Stimulated activated CD4-positive, alpha-beta T cell treated with anti-CD3 and anti-CD28 coated beads, Interleukin-4, amount 100 ng/mL, for 48 hours (primary cell): ENCODE data around the gene TBL3.

Source experiments
- DNase-seq, 2 donors: peaks; one replicate each; pipeline ENCODE4 v3.0.0-alpha.2; 2020; ENCODE audit warnings: low read depth in 2 of 2

TBL3 gene

DNA sequence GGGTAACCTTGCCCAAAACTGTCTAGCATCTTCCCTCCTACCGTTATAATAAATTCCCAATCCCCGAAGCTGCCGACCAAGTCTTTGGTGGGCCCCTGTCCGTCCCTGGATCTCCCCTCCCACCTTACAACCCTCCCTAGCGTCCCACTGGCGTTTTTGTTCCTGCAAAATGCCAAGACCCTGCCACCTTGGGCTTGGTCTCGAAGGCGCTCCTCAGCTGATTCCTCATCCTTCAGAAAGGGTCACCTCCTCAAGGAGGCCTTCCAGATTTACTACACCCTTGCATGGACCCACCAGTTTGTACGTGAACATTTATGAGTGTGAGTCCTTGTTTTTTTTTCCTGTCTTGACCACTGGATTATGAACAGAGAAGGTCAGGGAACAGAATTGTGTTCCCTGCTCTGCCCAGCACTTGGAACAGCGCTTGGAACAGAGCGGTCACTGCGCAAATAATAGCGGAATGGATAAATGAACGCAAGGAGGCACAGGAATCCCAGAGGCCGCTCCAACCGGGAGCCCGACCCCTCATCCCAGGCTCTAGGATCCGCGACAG is 11.2 kb downstream of the TBL3 start:
- no peak for DNase-seq

DNA sequence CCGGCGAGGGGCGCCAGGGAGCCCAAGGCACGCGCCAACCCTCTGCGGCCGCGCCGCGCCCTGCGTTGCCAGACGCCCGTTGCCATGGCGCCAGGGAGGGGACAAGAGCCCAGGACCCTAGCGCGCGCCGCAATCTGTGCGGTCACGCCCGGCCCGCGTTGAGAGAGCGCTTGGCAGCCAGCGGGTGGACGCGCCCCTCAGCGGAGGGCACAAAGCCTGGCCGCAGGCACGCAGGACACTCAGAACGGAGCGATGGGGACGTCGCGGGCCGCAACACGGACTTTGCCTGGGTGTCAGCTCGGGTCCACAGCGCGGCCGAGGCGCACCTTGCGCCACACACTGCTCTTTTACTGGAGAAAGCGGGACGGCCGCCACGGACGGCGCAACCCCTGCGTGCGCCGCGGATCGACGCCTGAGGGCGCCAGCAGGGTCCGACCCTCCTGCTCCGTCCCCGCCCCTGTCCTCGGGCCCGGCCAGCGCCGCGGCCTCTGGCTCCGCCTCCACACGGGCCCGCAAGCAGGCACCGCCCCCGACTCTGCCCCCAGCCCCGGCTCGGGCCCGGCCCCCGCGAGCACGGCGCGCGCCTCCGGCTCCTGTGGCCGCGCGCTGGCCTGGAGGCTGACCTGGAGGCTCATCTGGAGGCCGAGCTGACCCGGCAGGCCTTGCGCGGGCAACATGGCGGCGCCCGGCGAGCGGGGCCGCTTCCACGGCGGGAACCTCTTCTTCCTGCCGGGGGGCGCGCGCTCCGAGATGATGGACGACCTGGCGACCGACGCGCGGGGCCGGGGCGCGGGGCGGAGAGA is 11.9 kb downstream of the TBL3 start, which contains the start of gene GFER:
TSS of gene GFER (plus strand) at position 650 of the 803 bp plus-strand sequence. CDS start at position 676, 26 bp downstream.
- peak in 1 of 2 donors; percentile 80 for DNase-seq

DNA sequence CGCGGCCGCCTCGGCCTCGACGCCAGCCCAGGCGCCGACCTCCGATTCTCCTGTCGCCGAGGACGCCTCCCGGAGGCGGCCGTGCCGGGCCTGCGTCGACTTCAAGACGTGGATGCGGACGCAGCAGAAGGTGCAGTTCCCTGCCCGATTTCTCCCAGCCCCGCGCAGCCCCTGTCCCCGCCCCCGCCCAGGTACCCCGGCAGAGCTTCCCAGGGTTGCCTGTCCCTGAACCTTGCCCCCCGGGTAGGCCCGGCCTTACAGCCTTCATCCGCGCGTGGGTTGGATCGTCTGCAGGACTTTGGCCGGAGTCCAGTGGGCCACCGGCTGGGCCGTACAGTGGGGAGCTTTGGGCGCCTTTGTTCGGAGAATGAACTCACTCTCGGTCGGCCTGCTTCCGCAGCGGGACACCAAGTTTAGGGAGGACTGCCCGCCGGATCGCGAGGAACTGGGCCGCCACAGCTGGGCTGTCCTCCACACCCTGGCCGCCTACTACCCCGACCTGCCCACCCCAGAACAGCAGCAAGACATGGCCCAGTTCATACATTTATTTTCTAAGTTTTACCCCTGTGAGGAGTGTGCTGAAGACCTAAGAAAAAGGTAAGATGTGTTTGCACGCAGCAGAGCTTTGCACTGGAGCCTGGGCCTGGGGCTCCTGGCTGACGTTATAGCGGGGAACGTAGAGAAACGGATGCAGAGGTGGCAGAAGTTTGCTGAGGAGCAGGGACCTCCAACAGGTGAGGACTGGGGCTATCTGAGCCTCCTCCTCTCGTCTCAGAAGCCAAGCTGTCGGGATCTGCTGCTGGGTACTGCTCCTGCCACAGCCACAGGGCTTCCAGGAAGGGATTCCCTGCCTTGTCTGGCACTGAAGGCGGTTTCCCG is 12.7 kb downstream of the TBL3 start:
- DNase-seq = no peak

DNA sequence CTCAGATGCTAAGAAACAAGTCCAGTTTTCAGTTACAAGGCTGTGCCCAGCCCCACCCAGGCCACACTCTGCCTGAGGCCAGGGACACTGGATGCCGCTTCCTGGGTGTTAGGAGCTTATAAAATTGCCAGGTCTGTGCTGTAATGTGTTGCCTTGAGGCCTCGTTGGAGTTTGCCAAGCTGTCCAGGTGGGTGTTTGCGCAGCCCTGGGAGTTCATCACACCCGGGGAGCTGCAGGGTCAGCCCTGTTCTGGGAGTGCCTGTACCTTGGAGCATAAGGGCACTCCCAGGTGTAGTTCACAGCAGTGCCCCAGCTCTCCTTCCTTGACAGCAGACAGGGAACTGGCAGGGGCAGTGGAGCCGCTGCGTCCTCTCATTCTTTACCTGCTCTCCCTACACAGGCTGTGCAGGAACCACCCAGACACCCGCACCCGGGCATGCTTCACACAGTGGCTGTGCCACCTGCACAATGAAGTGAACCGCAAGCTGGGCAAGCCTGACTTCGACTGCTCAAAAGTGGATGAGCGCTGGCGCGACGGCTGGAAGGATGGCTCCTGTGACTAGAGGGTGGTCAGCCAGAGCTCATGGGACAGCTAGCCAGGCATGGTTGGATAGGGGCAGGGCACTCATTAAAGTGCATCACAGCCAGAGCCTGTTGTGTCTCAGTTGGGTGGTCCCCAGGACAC is 13.8 kb downstream of the TBL3 start:
- DNase-seq = no peak

DNA sequence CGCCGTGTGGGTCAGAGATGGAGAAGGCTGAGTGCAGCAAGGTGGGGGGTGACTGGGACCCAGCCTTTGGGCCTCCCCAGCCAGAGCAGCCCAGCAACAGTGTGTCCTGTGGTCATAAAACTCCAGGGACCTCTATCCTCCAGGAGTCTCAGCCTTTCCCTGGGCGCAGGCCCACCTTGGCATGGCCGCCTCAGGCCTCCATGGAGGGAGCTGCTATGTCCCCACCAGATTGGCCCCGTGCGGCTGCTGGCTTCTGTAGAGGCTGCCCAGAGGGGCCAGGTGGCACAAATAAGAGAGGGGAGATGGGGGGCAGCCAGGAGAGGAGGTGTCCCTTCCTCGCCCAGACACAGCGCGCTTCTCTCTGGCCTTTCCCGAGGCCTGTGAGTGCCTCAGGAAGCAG is 15.3 kb downstream of the TBL3 start:
- no peak for DNase-seq

DNA sequence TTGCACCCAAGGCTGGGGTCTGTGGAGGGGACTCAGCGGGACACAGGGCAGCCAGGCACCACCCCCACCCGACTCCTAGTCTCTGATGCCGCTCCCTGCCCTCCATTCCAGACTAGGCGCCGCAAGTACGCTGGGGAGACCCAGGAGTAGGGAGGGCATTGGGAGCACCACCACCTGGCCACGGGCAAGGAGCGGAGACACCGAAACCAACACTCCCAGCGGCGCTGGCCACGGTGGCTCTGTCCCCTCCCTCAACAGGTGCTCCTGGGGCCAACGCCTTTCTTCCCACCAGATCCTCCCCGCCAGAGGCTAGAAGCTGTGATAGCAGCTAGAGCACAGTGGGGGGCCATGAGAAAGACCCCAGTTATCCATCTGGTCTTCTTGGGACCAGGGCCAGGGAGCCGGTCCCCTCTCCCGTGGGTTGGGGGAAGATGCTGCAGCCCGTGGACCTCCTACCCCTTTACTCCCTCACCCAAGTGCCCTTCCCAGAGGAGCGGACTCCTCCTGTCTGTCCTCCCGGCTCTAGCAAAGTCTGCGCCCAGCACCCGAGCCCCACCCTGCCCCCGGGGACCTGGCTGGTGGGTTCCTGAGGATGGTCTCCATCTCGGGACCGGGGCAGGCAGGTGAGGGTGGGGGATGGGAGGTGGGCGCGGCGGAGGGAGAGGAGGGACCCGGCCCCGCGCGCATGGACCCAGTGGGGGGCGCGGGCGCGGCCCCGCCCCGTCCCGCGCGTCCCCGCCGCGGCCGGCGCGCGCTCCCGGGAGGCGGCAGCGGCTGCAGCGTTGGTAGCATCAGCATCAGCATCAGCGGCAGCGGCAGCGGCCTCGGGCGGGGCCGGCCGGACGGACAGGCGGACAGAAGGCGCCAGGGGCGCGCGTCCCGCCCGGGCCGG is 17.6 kb downstream of the TBL3 start, which contains the start of gene SYNGR3:
TSS of gene SYNGR3 (plus strand) at position 762 of the 892 bp plus-strand sequence. CDS start 133 bp downstream, outside the sequence.
- DNase-seq = no peak

DNA sequence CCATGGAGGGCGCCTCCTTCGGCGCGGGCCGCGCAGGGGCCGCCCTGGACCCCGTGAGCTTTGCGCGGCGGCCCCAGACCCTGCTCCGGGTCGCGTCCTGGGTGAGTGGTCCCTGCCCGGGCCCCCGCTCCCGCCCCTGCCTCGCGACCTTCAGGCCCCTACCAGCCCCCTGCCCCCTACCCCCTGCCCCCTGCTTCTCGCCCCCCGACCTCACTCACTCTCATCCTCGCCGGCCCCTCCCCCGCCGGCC is 18.2 kb downstream of the TBL3 start:
- no peak for DNase-seq

DNA sequence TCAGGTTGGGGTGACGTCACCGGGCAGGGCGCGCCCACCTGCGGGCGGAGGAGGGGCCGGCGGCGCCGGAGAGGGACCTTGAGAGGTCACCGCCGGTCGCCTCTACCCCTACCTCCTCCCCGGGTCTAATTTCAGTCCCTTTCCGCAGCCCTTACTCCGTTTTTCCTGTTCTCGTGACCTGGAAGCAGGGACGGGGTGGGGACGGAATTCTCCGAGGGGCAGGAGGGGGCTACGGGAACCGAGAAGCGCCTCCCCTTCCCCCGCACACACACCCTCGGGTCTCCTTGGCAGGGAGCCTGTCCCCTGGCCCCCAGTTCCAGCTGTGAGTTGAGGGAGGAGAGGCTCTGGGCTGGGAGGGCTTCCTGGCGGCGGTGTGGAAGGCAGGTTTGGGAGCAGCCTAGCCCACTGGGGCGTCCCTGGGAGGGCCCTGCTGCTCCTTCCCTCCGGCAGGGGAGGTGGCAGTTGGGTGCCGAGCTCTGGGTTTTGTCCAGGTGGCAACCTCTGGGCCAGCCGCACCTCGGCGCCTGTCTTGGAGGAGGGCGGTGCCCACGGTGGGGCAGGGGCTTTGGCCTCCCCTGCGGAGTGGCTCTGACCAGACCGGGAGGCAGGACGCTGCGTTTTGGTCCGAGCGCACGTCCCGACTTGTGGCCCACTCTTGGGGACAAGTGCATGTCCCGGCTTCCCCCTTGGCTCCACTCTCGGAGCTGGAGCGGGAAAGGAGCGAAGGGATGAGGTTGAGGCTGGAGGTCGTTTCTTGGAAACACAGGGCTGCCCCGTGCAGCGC is 18.7 kb downstream of the TBL3 start:
- no peak for DNase-seq

DNA sequence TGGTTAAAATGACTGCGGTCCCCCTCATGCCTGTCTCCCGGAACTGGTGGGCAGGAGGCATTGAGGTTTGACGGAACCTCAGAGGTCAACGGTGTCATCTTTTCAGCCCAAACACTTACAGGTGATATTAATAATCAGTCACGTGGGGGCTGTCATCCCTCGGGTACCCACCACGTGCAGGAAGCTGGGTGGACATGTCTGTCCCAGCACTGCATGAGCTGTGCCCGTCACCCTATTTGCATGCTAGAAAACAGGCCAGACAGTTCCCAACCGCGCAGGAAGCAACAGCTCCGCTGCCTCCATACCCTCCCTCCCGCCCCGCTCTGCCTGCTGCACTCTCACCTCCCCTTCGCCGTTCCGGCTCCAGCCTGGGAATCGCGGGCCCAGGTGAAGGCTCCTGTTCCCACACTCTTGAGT is 19.3 kb downstream of the TBL3 start:
- no peak for DNase-seq

DNA sequence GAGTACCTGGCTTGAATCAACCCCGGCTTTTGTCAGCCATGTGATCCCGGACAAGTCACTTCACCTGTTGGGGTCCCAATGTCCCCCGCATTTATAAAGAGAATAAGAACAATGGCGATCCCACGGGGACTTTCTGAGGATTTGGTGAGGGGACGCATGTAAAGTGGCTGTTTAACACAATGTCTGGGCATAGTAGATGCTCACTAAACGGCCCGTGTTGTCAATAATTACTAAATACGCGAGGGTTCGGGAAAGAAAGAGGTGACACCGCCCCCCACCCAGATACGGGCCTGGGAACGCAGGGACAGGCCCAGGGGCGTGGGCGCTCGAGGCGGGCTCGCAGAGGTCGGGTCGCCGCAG is 19.7 kb downstream of the TBL3 start:
- no peak for DNase-seq

DNA sequence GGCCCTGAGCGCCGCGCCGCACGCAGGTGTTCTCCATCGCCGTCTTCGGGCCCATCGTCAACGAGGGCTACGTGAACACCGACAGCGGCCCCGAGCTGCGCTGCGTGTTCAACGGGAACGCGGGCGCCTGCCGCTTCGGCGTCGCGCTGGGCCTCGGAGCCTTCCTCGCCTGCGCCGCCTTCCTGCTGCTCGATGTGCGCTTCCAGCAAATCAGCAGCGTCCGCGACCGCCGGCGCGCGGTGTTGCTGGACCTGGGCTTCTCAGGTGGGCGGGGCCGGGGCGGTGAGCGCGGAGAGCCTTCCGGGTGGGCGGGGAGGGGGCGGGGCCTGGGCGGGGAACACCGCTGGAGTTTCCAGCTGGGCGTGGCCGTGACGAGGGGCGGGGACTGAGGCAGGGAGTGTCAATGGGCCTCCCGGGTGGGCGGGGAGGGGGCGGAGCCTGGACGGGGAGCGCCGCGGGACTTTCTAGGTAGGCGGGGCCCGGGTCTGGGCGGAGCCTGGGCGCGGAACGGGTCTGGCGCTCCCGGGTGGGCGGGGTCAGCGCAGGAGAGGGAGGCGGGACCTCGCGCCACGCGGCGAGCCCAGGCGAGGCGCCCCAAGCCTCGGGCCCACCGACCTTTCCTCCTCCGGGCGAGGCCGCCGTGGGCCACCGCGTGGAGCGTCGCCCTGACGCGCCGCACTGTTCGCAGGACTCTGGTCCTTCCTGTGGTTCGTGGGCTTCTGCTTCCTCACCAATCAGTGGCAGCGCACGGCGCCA is 20.3 kb downstream of the TBL3 start:
- DNase-seq = peak; percentile 95 to 99

DNA sequence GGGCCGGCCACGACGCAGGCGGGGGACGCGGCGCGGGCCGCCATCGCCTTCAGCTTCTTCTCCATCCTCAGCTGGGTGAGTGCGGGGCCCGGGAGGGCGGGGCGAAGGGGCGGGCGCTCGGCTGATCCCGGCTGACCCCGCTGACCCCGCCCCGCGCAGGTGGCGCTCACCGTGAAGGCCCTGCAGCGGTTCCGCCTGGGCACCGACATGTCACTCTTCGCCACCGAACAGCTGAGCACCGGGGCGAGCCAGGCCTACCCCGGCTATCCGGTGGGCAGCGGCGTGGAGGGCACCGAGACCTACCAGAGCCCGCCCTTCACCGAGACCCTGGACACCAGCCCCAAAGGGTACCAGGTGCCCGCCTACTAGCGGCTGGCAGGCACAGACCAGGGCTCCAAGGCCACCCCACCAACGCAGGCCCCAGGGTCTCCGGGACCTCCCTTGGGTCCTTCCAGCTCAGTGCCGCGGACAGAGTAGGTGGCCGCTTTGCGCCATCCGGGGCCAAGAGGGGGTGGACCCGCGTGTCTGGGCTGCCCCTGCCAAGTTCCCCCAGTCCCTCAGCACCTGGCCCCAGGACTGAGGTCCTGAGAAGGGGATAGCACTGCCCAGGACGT is 21.0 kb downstream of the TBL3 start:
- no peak for DNase-seq

DNA sequence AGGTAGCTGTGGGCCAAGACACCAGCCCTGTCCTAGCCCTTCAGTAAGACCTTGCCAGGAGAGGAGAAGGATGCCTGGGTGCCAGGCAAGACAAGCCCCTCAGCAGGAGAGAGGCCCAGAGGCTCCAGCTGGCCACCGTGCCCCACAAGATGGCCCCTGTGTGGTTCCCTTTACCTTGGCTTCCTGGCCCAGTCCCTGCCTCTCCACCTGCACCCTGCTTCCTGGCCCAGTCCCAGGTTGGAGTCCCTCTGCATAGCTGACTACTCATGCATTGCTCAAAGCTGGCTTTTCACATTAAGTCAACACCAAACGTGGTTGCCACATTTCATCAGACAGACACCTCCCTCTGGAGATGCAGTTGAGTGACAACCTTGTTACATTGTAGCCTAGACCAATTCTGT is 21.9 kb downstream of the TBL3 start:
- DNase-seq = no peak

DNA sequence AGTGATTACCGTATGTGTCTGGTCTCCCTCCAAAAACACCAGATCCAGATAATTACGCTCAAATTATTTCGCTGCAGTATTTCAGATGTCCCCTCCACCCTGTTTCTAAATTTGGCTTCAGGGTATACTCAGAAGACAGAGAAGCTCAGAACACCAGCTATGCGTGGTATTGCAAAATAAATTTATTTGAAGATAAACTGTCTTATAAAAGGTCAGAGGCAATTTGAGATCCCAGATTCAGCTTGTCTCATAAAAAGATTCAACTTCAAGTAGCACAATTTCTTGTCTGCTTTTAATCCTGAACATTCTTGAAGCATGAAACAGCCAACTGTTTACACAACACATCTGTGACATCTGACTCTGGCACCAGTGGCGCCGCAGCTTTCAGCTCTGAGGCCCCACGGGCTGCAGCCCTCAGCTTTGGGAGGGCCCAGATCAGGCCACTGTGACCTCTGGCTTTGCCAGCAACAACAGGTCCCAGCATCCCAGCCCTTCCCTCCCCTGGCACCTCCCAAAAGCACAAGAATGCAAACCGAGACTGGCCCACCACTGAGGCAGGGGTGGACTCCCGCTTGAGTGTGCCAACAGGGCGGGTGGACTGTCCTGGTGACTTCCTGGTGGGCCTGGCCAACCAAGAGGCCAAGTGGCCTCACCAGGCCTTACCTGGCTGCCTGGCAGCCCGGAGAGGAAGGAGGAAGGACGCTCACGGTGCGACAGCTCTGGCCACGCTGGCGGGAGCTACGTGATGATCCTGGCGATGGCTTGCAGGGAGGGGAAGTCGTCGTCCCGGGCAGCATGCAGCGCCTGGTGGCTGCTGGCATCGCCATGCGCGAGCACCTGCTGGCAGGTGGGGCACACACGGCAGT is 25.9 kb downstream of the TBL3 start:
- no peak for DNase-seq

DNA sequence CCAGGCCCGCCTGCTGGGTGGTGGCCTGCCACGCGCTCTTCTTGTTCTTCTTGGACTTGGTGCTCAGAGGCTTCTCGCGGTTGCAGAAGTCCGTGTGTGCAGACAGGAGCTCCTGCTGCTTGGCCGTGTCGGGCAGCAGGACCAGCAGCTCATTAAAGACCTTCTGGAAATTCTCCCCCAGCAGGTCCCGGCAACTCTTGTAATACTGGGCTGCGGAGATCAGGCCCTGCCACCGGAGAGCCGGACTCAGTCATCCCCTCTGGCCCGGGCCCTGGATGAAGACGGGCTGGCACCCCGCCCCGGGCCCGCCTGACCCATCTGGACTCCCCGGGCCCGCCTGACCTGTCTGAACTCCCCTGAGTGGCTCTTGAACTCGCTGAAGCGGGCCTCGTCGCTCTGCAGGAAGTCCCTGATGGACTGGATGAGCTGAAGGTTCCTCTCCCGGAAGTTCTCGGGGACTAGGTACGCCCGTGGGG is 26.5 kb downstream of the TBL3 start:
- DNase-seq = no peak

DNA sequence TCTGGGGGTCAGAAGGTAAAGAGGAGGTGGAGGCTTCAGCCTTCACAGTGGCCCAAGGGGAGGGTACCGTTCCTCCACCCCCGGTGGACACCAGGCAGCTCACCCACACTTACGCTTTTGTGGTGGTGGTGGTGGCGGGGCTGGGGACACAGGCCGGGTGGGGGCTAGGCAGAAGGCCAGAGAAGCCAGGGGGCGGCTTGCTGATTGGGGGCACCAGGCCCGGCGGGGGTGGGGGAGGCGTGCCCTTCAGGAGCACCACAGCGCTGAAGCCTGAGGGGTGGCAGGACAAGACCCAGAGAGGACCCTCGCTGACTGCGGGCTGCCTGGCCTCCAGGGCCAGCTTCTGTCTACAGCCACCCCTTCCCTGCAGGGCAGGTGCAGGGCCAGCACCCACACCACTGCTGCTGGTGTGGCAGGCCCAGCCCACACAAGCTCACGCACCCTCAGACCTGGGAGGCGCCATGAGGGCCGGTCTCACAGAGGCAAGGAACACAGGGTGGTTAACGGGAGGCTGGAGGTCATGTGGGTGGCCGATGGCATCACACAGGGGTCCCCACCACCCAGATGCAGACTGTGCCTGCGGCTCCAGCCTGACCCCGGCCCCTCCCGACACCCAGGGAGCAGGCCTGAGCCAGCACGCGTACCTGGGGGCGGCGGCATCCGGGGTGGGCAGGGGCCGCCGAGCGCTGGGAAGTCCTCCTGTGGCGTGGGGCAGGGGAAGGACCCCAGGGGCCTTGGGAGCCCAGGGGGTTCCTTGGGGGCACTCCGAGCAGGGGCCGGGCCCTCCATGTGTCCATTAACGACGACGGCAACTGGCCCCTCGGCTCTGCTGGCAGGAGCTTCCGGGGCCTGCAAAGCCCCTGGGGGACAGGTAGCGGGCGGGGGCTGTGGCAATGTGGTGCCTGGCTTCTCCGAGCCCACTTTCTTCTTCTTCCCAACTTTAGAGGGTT is 27.3 kb downstream of the TBL3 start:
- no peak for DNase-seq
